Stimulated activated naive CD8-positive, alpha-beta T cell treated with anti-CD3 and anti-CD28 coated beads, Interleukin-15, Interleukin-2, amounts not matched to agents 100 U/mL and 50 U/mL, for 24 hours (primary cell): ENCODE data around the gene CYTIP.
"Not testable (repeated sequence)": the region's sequence is repeated elsewhere in the genome, so short reads cannot be mapped to it uniquely, and the experiment has no call there.

Source experiments
- ATAC-seq: fragments of 150-1000 bp; cut with Tn5 transposase; one replicate; pipeline ENCODE4 v1.10.0; 2021
- DNase-seq: peaks from one replicate; pipeline ENCODE4 v3.0.0; 2021

Gene CYTIP

DNA sequence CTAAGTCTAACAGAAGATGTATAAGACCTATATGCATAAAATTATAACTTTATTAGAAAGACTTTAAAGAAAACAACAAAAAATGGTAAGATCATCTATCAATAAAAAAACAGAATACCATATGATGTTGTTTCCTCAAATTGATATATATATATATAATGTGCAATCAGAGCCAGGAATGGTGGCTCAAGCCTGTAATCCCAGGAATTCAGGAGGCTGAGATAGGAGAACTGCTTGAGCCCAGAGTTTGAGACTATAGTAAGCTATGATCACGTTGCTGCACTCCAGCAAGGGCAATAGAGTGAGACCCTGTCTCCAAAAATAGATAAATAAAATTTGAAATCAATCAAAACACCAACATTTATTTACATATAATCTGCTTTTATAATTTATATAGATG lies 19.5 kb downstream of the CYTIP start:
- no peak for DNase-seq
- ATAC-seq = no peak

GRCh38 chr2:157421964-157422363 lies 21.9 kb downstream of the CYTIP start:
- DNase-seq = no peak
- no peak for ATAC-seq

- peak; percentile 28 for ATAC-seq
- DNase-seq = no peak
These were observed 22.5 kb downstream of the CYTIP start for GRCh38 chr2:157421331-157421944.

- DNase-seq (no peak), ATAC-seq (peak; percentile 65)
These were observed 23.0 kb downstream of the CYTIP start for GRCh38 chr2:157420771-157421323.

- no peak for ATAC-seq
- no peak for DNase-seq
These were observed 24.8 kb downstream of the CYTIP start for GRCh38 chr2:157419031-157419575.

- ATAC-seq (no peak), DNase-seq (no peak)
These were observed 25.6 kb downstream of the CYTIP start for GRCh38 chr2:157418239-157418641.

- DNase-seq = no peak
- ATAC-seq = no peak
These were observed 28.2 kb downstream of the CYTIP start for GRCh38 chr2:157415591-157416101.

GRCh38 chr2:157414050-157414449 lies 29.8 kb downstream of the CYTIP start:
- DNase-seq = no peak
- ATAC-seq = peak; percentile 33

DNA sequence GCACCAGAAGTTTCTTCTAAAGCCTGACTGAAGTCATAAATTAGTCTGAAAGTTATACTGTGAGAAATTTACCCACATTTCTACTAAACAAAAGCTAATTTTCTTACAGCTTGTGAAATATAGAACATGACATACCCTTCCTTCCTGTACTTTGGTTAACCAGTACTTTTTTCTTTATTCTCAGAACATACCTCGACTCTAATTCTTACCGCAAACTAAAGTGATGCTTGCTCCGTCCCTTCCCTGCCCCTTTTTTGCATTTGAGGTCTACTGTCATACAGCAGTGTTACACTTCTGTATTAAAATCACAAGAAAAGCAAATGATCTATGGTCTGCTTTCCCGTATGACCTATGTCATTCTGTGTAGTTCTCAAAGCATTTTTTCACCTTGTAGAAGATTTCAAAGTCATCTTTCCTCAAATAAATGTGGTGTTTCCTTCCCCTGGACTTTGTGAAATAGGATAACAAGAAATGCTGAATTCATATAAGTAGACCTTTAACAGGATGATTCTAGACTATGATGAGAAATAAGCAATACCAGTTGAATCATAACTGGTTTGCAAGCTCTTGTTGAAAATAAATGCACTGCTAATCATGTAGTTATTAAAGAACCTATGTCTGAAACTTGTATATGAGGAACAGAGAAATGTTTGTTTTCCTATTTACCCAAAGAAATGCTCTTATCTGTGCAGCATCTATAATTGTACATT lies 30.4 kb downstream of the CYTIP start:
- peak; percentile 87 for ATAC-seq
- DNase-seq = no peak

GRCh38 chr2:157411624-157412336 lies 32.1 kb downstream of the CYTIP start:
- no peak for ATAC-seq
- no peak for DNase-seq

- ATAC-seq, DNase-seq: not testable (repeated sequence)
These were observed 38.5 kb downstream of the CYTIP start for GRCh38 chr2:157405398-157405797.

- ATAC-seq (peak; percentile 99), DNase-seq (peak; percentile 55)
These were observed 39.5 kb downstream of the CYTIP start for GRCh38 chr2:157404363-157404762.

- not testable (repeated sequence) for DNase-seq, ATAC-seq
These were observed 40.9 kb downstream of the CYTIP start for GRCh38 chr2:157402801-157403485.

GRCh38 chr2:157395811-157396210 lies 48.1 kb downstream of the CYTIP start:
- no peak for DNase-seq
- ATAC-seq = no peak

DNA sequence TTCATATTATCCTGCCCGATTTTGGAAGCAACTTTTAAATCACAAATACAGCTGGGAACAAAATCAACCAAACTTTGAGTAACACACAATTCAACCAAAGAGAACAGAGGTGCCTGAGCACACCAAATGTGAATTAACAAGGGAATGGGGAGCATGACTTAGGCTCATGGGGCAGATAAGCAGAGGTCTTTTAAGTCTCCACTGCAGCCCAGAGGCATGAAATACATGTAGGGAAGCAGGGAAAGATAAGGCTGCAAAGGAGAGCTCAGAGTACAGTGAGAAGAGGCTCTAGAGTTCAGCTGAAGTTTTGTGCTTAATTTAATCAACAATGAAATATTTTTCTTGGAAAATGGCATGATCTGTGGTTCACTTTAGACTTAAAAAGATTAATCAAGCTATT lies 49.0 kb downstream of the CYTIP start:
- ATAC-seq (no peak), DNase-seq (no peak)

- no peak for DNase-seq
- no peak for ATAC-seq
These were observed 50.5 kb downstream of the CYTIP start for GRCh38 chr2:157393348-157393747.

GRCh38 chr2:157388827-157389226 lies 55.1 kb downstream of the CYTIP start:
- DNase-seq (no peak), ATAC-seq (no peak)

DNA sequence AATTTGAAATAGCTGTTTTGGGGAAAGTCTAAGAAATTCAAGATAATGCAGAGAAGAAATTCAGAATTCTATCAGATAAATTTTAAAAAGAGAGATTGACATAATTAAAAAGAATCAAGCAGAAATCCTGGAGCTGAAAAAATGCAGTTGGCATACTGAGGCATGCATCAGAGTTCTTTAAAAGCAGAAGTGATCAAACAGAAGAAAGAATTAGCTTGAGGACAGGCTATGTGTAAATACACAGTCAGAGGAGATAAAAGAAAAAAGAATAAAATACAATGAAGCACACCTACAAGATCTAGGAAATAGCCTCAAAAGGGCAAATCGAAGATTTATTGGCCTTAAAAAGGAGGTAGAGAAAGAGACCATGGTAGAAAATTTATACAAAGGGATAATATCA lies 57.1 kb downstream of the CYTIP start:
- no peak for DNase-seq
- ATAC-seq = no peak

DNA sequence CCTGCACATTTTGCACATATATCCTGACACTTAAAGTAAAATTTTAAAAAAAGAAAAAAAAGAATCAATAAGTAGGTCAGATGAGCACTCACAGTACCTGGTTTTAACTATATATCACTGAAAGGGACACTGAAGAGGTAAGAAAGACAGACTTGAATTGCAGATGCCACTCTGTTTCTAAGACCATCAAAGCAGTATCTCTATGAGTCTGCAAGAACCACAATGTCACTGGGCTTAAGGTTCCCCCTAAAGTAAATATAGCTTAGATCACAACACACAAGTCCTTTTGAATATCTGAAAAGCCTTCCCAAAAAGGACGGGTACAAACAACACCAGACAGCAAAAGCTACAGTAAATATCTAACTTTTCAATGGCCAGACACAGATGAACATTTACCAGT lies 57.6 kb downstream of the CYTIP start:
- DNase-seq (no peak), ATAC-seq (peak; percentile 28)

DNA sequence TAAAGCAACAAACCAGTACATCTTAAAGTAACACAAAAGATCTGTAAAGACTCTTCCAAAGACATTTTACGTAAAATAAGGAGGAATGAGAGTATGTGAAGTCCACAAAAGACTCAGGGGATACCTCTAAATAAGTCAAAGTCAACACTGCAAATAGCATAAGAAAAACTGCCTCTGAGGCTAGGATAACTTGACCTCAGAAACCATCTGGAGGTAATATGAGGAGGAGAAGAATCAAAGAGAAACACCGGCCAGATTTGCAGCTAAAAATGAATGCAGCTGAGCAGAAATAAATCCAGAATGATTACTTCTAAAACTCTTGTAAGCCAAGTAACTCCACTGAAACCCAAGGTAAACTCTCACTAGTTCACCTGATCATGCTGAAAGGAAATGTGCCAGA lies 66.0 kb downstream of the CYTIP start:
- ATAC-seq (no peak), DNase-seq (no peak)

DNA sequence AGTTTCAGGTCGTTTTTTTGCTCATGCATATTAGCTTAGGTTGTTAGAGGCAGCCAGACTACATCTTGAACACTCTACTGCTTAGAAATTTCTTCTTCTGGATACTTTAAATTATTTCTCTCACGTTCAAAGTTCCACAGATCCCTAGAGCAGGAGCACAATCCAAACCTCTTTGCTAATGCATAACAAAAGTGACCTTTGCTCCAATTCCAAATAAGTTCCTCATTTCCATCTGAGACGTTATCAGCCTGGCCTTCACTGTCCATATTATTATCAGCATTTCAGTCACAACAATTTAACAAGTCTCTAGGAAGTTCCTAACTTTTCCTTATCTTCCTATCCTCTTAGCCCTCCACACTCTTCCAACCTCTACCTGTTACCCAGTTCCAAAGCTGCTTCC lies 67.8 kb downstream of the CYTIP start:
- no peak for ATAC-seq

GRCh38 chr2:157375384-157375783 lies 68.5 kb downstream of the CYTIP start:
- DNase-seq = no peak

More for the DNA sequence above, 67.8 kb downstream of the CYTIP start:
- DNase-seq = no peak

More at GRCh38 chr2:157375384-157375783, 68.5 kb downstream of the CYTIP start:
- no peak for ATAC-seq
